KMS-11 (cell line): ENCODE data around the gene C16orf74.

Experiments used
- H2AFZ ChIP-seq: fragments of 200-600 bp; sonication (generic); 2 replicates; pipeline ENCODE4 v1.6.1; 2016; ENCODE audit warnings: antibody characterized with exemption, mixed run types, low read depth
- H3K27ac ChIP-seq: fragments of 200-600 bp; sonication (generic); 2 replicates; pipeline ENCODE4 v1.6.1; 2016; ENCODE audit warnings: mild to moderate bottlenecking, mixed run types
- H3K27me3 ChIP-seq: fragments of 200-600 bp; sonication (generic); 2 replicates; pipeline ENCODE4 v1.6.1; 2017; ENCODE audit warnings: mild to moderate bottlenecking, low read depth, mixed run types, moderate library complexity; ENCODE audit not compliant: insufficient read depth
- H3K36me3 ChIP-seq: fragments of 200-600 bp; sonication (generic); 2 replicates; pipeline ENCODE4 v1.6.1; 2017; ENCODE audit warnings: mild to moderate bottlenecking, mixed run types; ENCODE audit not compliant: insufficient read depth
- H3K4me1 ChIP-seq: fragments of 200-600 bp; sonication (generic); 2 replicates; pipeline ENCODE4 v1.6.1; 2016; ENCODE audit warnings: mild to moderate bottlenecking, low read depth, mixed run types; ENCODE audit not compliant: poor library complexity, severe bottlenecking
- H3K4me2 ChIP-seq: fragments of 200-600 bp; sonication (generic); 2 replicates; pipeline ENCODE4 v1.7.0; 2016; ENCODE audit warnings: mild to moderate bottlenecking, mixed run types
- H3K4me3 ChIP-seq: fragments of 200-600 bp; sonication (generic); IDR thresholded peaks from 2 replicates; pipeline ENCODE4 v1.6.1; 2017; ENCODE audit warnings: low read depth, low read length, mixed read lengths; ENCODE audit not compliant: insufficient read depth
- H3K79me2 ChIP-seq: fragments of 200-600 bp; sonication (generic); 2 replicates; pipeline ENCODE4 v1.6.1; 2016; ENCODE audit warnings: low read depth, mixed run types; ENCODE audit not compliant: insufficient read depth
- H3K9ac ChIP-seq: fragments of 200-600 bp; sonication (generic); 2 replicates; pipeline ENCODE4 v1.6.1; 2016; ENCODE audit warnings: mild to moderate bottlenecking, mixed run types
- H4K20me1 ChIP-seq: fragments of 200-600 bp; sonication (generic); 2 replicates; pipeline ENCODE4 v1.6.1; 2016; ENCODE audit warnings: mild to moderate bottlenecking, mixed run types; ENCODE audit not compliant: insufficient read depth
- CTCF ChIP-seq: fragments of 200-600 bp; sonication (generic); conservative IDR thresholded peaks from 2 replicates; pipeline ENCODE4 v1.6.1; 2017; ENCODE audit warnings: low read depth, mild to moderate bottlenecking, antibody characterized with exemption, low read length, moderate library complexity, mixed read lengths

C16orf74 gene

GRCh38 chr16:85728879-85729278 lies 22.0 kb downstream of the C16orf74 start:
- H3K27me3 ChIP-seq, result peaks cover 91% of the 10 kb centered on the region
- TF ChIP-seq CTCF, result no peak
- H2AFZ ChIP-seq, result no peak overlapping the region
- no peaks in the 10 kb centered on the region for H3K36me3 ChIP-seq
- H3K79me2 ChIP-seq, result no peaks in the 10 kb centered on the region
- H3K4me2 ChIP-seq, result no peak overlapping the region
- no peaks in the 10 kb centered on the region for H3K4me1 ChIP-seq
- no peaks in the 10 kb centered on the region for H4K20me1 ChIP-seq
- H3K9ac ChIP-seq, result no peak overlapping the region
- H3K4me3 ChIP-seq, result no peak overlapping the region
- no peak overlapping the region for H3K27ac ChIP-seq

DNA sequence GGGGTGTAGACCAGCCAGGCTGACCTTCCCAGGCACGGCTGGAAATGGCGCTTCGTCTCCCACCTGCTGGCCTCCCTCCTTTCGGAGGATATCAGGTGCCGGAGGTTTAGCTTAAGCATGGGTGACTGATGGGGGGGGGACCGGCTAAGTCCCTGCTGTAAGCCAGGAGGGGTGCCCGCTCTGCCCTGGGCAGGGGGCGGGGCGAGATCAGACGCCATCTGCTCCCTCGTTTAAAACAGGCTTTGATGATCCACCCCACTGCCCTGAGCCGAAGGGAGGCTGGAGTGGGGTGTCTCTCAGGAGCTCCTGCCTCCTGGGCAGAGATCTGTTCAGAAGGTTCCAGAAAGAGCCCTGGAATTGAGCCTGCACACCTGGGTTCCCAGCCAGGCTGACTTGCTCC lies 26.0 kb downstream of the C16orf74 start:
- Histone ChIP-seq H3K27ac (no peak overlapping the region), H3K4me2 (no peak overlapping the region), H2AFZ (no peak overlapping the region), H3K9ac (no peak overlapping the region), H3K4me3 (no peak overlapping the region), H4K20me1 (no peaks in the 10 kb centered on the region), H3K36me3 (no peaks in the 10 kb centered on the region), H3K4me1 (no peaks in the 10 kb centered on the region), H3K27me3 (peaks cover 96% of the 10 kb centered on the region), H3K79me2 (no peaks in the 10 kb centered on the region)
- no peak for TF ChIP-seq CTCF

DNA sequence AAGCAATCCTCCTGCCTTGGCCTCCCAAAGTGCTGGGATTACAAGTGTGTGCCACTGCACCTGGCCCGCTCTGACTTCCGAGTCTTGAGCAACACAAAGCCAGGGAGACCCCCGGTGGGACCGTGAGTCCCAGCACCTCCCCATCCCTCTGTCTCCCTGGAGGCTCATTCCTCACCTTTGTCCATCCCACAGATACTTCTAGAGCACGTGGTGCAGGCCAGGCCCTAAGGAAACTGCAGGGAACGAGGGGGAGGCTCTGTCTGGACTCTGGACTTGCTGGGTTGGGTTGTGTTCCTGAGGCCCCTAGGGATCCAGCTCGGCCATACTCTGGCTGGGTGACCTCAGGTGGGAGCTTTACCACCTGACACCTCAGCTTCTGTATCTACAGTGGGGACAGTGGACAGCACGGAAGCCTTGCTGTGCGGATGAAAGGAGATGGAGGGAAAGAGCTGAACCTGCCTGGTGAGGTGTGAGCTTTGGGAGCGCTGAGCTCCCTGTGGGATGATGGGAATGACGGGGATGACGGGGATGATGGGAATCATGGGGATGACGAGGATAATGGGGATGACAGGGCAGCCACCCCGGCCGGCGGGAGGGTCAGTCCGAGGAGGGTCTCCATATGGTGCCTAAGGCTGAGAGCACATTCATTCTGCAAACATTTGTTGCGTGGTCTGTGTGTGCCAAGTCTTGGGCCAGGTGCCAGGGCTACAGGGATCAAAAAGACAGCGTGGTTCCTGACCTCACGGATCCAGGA lies 26.6 kb downstream of the C16orf74 start:
- no peak overlapping the region for H2AFZ ChIP-seq
- no peak overlapping the region for H3K9ac ChIP-seq
- H3K36me3 ChIP-seq, result no peaks in the 10 kb centered on the region
- H3K4me3 ChIP-seq, result no peak overlapping the region
- no peaks in the 10 kb centered on the region for H3K4me1 ChIP-seq
- H3K79me2 ChIP-seq, result no peaks in the 10 kb centered on the region
- H4K20me1 ChIP-seq, result no peaks in the 10 kb centered on the region
- no peak overlapping the region for H3K27ac ChIP-seq
- TF ChIP-seq CTCF, result no peak
- H3K4me2 ChIP-seq, result no peak overlapping the region
- peaks cover 96% of the 10 kb centered on the region for H3K27me3 ChIP-seq

DNA sequence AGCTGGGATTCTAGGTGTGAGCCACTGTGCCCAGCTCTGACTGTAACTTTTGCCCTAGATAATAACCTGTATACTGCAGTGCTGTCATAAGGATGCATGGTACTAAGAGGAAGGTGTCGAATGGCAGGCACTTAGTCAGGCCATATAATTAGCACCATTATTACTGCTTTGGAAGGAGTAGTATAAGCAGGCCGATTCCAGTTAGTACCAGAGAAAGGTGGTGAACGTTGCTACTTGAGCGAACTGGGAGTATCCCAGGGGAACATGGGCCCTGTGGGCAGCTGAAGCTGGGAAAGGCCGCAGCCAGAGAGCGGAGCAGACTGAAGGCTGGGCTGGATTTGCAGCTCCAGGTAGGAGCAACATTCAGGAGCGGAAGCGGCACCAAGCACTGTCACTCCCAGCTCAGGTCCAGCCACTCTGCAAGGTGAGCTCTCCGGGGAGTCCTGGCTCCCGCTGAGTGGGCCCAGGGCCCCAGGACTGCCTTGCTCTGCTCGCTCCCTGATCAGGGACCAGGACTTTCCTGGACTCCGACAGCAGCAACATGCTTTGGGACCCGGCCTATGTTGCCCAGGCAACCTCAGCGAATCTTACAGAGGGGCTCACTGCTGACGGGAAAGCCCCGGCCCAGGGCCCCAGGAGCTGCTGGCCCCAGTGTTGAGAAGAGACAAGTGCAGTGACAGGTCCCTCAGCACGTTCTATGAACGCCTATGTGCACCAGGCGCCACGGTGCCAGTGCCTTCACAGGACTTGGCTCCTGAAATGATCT lies 28.6 kb downstream of the C16orf74 start:
- H3K79me2 ChIP-seq, result no peaks in the 10 kb centered on the region
- no peaks in the 10 kb centered on the region for H3K4me1 ChIP-seq
- peaks cover 90% of the 10 kb centered on the region for H3K27me3 ChIP-seq
- no peak overlapping the region for H2AFZ ChIP-seq
- H3K9ac ChIP-seq, result no peak overlapping the region
- H3K27ac ChIP-seq, result no peak overlapping the region
- H3K4me2 ChIP-seq, result no peak overlapping the region
- no peak overlapping the region for H3K4me3 ChIP-seq
- TF ChIP-seq CTCF, result no peak
- H4K20me1 ChIP-seq, result no peaks in the 10 kb centered on the region
- no peaks in the 10 kb centered on the region for H3K36me3 ChIP-seq
